GM21576 (cell line): Measurements from ENCODE around the gene CPE.
"Not testable (repeated sequence)": the region's sequence is repeated elsewhere in the genome, so short reads cannot be mapped to it uniquely, and the experiment has no call there.

ENCODE experiments used
- ATAC-seq: cut with Tn5 transposase; IDR thresholded peaks from one replicate; pipeline ENCODE4 v1.9.1; 2021; ENCODE audit warnings: mild to moderate bottlenecking, moderate library complexity; ENCODE audit not compliant: unreplicated experiment

Gene CPE

DNA sequence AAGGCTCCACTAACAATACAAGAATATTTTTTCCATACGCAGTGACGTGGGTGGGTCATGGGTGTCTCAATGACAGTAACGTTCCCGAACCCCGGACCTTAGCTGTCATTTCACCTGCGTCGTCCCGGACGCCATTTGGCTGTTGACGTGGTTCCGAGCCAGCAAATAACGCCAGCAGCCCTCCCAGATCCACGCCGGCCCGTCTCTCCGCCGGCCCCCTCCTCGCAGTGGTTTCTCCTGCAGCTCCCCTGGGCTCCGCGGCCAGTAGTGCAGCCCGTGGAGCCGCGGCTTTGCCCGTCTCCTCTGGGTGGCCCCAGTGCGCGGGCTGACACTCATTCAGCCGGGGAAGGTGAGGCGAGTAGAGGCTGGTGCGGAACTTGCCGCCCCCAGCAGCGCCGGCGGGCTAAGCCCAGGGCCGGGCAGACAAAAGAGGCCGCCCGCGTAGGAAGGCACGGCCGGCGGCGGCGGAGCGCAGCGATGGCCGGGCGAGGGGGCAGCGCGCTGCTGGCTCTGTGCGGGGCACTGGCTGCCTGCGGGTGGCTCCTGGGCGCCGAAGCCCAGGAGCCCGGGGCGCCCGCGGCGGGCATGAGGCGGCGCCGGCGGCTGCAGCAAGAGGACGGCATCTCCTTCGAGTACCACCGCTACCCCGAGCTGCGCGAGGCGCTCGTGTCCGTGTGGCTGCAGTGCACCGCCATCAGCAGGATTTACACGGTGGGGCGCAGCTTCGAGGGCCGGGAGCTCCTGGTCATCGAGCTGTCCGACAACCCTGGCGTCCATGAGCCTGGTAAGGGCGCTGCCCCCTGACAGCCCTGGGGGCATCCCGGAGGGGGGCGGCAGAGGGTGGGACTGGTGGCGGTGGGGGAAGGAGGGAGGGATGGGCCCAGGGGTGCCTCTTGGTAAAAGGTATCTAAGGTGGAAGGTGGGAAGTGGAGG, at the start of gene CPE:
Gene CPE, plus strand, starts transcription at position 264 of the 933 bp plus-strand sequence. Its CDS starts 214 bp downstream, at position 478.
- ATAC-seq = peak; percentile 87

DNA sequence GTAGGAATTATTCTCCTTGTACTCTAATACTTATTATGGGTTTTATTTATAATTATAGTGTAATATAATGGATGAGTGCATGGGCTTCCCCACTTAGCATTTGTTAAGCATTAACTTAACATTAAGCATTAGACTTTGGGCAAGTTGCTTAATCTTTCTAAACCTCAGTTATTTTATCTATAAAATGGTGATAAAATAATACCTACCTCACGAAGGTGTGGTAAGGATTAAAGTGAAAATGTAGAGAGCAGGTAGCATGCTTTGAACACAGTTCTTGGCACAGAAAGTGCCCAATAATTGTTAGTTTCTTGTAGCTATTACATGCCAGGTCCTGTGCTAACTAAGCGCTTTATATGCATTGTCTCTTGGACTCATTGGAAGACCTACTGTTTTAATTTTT, 48.7 kb upstream of the CPE start:
- ATAC-seq = no peak

DNA sequence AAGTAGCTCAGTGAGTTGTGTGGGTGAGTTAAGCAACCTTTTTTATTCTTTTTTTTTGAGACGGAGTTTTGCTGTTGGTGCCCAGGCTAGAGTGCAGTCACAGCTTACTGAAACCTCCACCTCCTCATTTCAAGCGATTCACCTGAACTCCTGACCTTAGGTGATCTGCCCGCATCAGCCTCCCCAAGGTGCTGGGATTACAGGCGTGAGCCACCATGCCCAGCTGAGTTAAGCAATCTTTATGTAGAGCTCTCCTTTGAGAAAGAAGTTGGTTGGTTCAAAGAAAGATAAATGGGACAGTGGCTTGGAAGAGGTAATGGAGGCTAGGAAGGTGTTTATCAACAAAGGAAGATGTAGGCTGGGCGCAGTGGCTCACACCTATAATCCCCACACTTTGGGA, 48.1 kb upstream of the CPE start:
- ATAC-seq = no peak

DNA sequence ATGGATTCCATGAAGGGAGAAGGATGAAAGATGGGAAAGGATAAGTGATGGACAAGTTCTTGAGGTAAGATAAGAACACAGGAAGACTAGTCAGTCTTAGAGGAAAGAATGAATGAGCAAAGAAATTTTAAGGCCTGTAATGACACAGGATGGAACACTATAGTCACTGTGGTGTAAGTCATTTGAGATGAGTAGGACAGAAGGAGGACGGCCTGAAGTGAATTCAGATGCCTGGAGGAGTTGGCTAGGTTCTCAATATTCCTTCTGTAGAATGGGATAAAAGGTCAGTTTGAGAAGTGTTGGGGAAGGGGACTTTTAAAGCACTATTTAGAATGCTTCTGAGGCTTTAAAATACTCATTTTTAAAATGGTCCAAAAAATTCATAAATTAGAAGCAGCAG, 47.4 kb upstream of the CPE start:
- ATAC-seq = no peak

DNA sequence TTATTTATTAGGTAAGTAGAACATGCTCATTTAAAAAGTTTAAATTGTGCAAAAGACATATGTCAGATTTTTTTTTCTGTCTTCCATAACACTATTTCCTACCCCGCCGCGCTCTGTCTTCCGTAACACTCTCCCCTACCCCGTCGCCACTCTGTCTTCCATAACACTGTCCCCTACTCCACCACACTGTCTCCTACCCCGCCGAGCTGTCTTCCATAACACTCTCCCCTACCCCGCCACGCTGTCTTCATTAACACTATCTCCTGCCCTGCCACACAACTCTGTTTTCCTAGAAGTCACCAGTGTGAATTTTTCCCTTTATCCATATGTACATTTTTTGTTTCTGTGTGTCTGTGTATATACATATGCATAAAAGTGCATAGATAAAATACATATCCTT, 47.0 kb upstream of the CPE start:
- ATAC-seq = no peak

DNA sequence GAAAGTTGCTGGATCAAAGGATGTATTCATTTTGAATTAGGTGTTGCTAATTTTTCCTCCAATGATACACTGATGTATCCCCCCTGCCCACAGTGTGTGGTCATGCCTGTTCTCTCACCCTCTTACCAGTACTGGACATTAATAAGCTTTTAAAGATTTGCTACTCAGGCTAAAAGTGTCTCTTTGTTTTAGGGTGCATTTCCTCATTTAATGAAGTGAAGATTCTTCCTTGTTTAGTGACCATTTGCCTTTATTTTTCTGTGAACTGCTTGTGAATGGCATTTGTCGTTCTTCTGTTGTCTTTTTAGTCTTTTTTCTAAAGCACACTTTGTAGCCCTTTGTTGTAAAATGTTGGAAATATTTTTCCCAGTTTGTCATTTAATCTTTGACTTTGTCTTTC, 46.3 kb upstream of the CPE start:
- no peak for ATAC-seq

DNA sequence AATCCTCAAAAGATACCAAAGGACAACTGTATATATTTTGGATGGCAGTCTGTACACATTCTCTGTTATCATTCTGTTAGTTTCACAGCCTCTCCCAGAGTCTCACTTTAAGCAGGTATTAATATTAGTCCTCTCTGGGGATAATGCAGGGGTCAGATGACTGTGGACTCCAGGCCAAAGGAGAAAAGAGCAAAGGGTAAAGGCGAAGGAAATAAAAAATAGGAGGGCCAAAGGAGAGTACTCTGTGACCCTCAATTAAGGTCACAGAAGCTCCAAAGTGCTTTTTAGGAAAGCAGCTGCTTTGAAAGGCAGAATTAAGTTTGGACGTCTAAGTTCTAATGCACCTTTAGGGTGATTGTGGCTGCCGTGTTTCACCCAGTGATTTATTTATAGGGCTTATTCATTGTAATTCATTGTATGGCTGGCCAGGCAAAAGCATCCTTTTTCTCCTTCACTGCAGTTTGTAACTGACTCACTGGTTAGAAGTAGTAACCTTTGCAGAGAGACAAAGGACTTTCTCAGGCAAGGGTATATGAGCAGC, 43.6 kb upstream of the CPE start:
- no peak for ATAC-seq

DNA sequence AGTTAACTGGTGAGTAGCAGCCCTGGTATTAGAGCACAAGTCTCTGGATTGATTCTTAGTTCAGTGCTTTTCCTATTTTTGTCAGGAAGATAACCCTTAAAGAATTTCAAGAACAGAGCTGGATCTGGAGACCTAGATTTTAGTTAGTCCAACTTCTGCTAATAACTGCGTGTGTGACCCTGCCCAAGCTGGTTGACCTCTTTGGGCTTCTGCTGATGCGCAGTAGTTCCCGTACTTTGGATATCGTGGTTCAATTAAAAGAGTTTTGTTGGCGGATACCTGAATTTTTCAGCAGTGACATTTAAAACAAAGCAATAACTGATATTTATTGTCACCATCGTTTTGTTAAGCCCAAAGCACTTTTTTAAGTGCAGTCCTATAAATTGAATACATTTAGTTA, 42.1 kb upstream of the CPE start:
- ATAC-seq = no peak

DNA sequence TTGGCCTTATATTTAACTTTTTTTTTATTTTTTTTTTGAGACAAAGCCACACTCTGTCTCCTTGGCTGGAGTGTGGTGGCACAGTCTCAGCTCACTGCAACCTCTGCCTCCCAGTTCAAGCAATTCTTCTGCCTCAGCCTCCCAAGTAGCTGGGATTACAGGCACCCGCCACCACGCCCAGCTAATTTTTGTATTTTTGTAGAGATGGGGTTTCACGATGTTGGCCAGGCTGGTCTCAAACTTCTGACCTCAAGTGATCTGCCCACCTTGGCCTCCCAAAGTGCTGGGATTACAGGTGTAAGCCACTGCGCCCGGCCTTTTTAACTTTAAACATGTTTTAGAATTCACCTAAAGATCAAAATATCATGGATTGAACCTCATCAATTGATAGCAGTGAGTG, 36.5 kb upstream of the CPE start:
- ATAC-seq = not testable (repeated sequence)

DNA sequence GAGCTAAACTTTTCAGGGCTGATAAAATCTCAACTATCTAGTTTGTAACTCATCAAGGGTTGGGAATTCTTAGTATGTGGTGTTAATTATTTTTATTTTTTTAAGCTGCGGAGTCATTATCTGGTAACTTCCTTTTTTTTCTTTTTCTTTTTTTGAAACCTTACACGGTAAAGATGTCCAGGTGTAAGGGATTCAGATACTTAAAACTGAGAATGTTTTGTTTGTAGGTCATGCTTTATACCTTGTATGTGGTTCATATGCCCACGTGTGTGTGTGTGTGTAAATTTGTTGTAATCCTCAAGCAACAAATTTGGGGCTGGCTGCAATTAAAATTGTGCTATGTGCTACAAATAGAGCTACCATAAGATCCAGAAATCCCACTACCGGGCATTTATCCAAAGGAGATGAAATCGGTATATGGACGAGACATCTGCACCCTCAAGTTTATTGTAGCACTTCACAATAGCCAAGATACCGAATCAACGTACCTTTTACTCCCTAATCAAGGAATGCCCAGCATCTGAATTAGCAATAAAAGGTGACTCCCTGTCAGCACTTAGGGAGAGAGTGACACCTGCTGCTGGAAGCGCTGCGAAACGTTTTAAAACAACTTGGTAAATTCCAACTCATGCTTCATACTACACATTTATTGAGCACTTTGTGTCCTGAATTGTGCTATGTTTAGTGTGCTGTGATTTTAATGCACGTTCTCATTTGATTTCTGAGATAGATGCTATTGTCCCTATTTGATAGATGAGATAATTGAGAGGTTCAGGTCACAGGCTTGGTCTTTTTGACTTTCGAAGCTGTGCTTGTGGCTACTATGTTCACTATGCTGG, 35.2 kb upstream of the CPE start:
- ATAC-seq = no peak

DNA sequence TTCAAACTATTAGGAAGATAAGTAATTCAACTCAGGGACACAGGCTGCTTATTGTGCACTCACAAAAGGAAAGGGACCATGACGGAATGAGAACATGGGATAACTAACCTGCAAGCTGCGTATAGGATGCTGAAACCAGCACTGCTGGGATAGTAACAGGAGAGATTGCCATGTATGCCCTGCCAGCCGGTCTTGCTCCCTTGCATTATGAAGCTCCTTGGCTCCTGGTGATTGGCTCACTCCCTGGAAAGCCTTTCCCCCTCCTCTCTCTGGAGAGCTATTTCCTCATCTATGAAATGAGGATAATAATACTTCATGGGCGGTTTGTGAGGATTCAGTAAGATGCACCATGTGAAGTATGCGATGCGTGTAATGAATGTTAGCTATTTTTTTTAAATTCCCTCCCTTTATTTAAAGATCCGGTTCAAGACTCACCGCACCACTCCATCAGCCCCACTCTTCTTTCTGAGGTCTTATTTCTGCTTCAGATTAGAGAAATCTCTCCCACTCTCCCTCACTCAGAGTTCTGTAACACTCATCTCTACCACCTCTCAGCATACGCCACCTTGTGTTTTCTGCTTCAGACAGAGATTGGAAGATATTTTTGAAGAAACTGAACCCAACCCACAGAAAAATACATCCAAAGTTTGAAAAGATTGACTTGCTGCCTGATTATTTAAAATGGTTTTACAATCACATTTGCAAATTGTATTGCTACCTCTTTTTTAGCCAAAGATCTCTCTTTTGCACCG, 33.0 kb upstream of the CPE start:
- no peak for ATAC-seq

DNA sequence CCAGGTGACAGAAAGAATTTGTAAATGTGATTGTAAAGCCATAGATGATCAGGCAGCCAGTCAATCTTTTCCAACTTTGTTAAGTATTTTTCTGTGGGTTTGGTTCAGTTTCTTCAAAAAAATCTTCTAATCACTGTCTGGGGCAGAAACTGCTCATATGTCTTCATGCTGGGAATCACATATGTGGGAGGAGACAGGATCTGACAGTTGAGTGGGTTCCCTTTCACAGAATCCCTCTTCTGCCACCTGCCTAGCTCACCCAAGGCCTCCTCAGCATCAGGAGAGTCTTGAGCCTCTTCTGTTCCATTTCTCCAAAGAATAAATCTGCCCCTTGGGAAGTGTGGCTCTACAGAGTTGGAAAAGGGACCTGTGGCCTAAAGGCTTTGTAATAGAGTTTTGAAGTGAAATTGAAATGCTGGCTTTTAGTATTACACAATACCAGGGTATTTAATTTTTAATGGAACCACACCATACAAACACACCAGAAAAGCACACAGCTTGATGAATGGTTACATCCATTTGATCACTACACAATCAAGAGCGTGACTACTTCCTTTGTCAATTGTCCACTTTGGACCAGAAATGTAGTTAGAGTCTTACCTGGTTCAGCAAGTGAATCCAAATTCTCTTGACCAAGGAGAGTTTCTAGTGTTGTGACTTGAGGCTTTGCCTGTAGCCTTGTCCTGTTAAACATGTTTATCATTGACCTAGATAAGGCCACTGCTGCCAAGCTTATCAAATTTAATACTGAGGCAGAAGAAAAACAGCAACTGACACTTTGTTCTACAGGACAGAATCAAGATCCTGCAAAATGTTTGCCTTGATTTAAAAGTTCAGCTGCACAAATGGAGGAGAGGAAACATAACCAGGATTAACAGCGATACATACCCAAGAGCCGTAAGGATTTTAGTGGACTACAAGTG, 30.9 kb upstream of the CPE start:
- ATAC-seq = no peak

DNA sequence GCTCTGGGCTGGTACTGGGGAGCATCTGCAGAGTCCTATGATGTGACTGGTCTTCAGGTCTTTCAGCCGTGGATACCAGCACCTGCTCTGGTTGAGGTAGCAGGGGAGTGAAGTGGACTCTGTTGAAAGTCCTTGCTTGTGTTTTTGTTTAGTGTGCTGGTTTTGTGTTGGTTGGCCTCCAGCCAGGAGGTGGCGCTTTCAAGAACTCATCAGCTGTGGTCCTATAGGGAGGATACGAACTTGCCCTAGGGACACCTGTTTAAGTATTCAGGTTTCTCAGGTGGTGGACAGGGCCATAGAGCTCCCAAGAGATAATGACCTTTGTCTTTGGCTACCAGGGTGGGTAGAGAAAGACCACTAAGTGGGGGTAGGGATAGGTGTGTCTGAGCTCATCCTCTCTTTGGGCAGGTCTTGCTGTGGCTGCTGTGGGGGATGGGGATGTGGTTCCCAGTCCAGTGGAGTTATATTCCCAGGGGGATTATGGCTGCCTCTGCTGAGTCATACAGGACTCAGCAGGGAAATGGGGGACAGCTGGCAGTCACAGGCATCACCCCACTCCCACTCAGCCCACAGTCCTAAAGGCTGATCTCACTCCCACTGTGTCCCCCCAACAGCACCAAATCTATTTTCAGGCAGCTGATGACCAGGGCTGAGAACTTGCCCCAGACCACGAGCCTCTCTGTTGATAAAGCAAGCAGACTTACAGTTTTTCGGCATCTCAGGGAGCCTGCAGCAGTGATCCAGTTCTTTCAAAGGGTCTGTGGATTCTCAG, 27.3 kb upstream of the CPE start:
- no peak for ATAC-seq

DNA sequence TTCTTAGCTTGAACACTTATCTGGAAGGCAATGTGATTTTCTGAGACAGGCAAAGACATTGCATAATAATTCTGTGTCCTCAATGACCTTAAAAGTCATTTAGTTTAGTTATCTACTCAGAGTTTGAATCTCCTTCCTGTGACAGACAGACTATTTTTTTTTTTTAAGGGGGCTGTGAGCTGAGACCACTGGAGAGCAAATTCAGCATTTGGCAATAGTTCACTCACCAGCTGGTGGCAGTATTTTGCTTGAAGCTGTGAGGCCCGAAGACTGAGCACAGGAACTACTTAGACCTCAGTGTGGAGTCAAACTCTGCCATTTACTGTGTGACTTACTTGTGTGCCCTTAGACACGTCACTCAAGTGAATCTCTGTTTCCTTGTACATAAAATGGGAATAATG, 22.9 kb upstream of the CPE start:
- ATAC-seq = no peak

DNA sequence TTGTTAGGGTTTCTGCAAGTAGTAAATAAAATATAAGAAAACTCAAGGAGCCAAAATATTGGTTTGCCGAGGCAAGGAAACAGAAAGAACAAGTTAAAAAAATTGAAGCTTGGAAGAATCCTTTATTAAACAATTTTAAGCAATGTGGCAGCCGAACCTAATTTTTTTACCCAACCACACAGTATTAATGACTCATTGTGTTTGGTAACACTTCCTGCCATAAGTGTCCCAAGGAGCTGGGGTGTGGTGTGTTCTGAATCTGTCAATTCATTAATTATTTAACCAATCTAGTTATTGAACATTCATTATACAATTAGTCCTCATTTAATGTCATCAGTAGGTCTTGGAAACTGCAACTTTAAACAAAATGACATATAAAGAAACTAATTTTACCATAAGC, 19.3 kb upstream of the CPE start:
- no peak for ATAC-seq

DNA sequence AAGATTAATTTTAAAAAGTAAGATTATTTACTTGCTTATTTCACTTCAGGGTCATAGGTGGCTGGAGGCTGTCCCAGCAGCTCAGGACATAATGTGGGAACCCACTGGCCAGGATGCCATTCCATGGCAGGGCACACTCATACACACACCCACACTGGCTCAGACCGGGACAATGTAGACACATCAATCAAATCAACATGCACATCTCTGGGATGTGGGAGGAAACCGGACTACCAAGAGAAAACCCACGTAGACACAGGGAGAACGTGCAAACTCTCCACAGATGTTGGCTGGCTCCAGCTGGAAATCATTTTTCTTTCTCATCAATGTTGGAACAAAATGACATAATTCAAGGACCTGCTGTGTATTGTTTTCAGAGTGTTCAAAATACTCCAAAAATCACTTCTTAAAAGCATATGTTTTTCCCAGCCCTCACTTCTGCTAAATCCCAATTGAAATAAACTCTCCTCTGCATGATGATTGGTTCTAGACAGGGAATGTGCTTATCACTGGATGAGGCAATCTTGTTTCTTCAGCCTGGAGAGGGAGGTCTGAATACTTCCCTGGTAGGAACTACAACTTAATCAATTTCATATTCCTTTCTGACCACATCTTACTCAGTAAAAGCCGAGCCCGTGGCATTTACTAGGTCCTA, 18.6 kb upstream of the CPE start:
- ATAC-seq = no peak

DNA sequence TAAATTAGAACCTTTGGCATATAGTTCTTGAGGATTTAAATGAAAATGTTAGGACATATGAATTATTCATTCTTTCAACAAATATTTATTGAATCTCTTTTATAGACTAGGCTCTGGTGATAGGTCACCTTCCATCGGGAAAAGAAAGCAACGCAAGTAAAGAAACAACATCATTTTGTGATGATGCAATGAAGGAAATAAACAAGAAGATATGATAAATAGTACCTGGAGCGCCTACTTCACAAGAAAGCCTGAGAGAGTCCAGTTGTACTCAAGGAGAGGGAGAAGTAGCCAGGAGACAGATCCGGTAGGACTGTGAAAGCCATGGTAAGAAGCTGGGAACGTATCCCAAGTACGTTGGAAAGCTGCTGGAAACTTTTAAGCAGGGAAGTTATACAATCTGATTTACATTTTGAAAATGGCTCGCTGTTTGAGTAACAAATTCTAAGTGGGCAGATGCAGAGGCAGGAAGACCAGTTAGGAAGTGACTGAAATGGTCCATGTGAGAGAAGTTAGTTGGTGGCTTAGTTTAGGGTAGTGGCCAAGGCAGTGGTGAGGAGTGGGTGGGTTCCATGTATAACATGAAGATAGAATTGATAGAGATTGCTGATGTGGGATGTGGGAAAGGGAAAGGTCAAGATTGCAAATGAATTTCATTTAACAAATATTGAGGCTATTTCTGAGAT, 17.7 kb upstream of the CPE start:
- ATAC-seq = no peak

DNA sequence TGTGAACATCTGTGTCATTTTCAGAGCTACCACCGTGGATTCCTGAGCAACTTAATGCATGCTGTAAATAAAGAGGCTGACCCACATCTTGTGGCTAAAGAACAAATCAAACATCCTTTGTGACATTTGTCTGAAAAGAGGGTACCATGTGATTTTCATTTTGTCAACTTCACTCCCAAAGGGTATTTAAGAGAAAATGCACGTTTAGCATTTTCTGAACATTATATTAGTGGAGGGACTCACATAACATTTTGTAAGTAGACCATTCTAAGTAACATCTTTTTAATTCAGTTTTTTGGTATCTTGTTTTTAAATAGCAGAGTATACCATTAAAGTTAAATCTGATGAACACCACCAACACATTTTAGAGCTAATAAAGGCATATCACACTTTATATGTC, 17.0 kb upstream of the CPE start:
- no peak for ATAC-seq
